Fibroblast of skin of scalp (primary cell): Measurements from ENCODE around the gene ISLR.
"Not testable (repeated sequence)": the region's sequence is repeated elsewhere in the genome, so short reads cannot be mapped to it uniquely, and the experiment has no call there.

Source experiments
- DNase-seq: peaks from one replicate; pipeline ENCODE4 v3.0.0-alpha.2; 2013

The ISLR gene

DNA sequence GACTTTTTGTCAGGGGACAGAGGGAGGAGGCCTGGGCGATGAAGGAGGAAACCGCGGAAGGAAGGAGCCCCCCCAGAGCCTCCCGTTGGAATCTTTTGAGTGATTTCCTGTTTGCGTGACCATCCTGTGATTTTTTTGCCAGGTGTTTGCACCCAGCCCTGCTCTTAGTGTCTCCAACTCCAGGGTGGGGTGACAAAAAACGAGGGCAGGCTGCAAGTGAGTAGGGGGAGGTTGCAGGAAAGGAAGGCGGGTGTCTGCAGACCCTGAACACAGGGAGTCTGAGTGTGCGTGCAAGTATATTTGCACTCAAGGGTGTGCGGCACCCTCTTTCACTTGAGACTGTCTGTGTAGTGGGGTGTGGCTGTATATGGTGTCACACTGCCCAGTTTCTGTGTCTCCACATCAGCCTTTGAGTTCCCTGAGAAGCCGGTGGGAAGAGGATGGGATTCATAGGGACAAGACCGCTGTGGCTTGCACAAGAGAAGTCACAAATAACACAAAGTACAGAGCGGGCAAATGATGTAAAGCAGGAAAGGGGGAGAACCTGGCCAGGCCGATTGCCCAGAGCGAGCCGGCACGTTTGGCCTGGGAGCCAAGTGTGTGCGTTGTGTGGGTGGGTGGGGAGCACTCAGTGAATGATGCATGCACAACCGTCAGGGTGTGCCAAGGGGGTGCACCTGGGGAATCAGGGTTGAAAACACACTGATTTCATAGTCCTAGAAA, 36.5 kb upstream of the ISLR start:
- no peak for DNase-seq

- no peak for DNase-seq
These were observed 36.0 kb upstream of the ISLR start for GRCh38 chr15:74137537-74137894.

DNA sequence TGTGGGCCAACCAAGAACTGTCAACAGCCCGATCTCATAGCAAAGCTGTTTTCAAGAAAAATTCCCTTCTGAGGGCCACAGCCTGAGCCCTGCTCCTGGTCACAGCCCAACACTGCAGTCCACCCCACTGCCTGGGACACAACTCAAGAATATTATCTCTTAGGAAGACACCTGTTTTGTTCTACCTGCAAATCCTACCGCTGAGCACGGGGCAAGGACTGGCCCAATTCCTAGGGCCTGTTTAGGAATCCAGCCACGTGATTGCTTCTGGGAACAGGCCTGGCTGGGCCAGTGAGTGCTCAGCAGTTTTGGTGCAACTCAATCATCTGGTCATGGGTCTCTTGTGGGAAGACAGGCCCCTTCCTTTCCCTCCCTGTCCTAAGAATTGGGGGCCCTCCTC, 34.9 kb upstream of the ISLR start:
- no peak for DNase-seq

DNA sequence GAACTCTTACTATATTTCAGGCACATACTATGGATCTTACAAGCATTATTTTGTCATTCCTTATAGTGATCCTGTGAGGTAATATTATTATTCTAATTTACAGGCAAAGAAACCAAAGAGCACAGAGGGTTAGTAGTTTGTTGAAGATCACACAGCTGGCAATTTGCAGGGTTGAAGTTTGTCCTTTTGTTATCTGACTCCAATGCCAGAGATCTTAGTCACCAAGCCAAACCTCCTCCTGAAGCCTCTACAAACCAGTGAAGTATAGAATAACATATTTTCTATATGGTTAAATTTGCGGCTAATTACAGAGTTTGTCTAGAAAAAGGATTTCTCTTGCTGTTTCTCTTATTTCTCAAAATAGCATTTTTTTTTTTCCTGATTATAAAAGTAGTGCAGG, 31.9 kb upstream of the ISLR start:
- DNase-seq: no peak

- no peak for DNase-seq
These were observed 29.2 kb upstream of the ISLR start for GRCh38 chr15:74144153-74144775.

DNA sequence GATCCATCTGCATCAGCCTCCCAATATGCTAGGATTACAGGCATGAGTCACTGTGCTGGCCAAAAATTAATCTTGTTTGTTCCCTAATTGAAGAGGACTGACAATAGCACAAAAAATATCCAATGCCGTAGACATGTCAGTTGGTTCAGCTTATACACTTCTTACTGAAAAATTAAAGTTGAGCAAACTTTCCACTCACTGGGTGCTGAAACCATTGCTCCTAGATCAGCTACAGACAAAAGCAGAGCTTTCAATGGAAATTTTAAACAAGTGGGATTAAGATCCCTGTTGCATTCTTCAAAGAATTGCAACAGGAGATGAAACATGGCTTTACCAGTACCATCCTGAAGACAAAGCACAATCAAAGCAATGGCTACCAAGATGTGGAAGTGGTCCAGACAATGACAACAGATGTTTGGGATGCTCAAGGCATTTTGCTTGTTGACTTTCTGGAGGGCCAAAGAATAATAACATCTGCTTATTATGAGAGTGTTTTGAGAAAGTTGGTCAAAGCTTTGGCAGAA, 27.2 kb upstream of the ISLR start:
- no peak for DNase-seq

GRCh38 chr15:74147051-74147450, 26.5 kb upstream of the ISLR start:
- no peak for DNase-seq

- DNase-seq: no peak
These were observed 17.6 kb upstream of the ISLR start for GRCh38 chr15:74155766-74156417.

GRCh38 chr15:74156678-74157411, 16.7 kb upstream of the ISLR start:
- peak; percentile 29 for DNase-seq

DNA sequence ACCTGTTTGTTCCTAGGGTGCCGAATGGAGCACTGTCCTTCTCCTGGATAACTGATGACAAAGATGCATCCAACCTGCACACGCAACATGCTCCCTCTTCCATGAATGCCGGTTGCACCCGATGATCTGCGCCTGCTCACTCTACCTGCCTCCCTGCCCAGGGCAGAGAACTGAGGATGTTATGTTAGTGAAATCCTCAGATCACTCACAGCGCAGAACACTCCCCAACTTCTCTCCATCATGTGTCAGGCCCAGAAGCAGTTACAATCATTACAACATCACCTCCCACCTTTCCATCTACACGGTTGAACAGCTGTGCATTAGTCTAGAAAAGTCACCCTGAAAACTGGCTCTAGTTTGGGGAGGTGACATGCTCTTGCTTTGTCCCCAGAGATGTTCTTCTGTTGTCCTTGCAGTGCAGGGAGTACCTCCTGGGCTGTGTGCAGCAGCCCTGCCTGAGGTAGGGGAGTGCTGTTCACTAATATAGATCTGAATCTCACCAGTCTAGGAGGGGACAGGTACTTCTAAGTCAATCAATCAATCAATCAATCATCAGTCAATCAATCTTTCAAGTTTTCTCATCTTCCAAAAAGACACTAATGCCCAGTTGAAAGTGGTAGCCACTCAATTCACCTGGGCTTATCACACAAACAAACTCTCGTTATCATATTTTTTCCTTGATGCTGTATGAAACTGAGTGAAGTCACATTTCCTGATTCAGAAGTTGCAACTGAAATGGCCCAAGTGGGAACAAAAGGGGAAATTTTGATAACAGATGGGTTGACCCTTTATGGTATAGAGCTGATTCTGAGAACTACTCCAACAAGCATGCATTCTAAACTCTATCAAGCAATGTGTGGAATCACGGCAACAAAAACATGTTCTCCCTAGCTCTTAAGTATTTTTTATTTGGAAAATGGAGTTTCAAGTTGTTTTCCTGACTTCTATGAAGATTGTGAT, 15.4 kb upstream of the ISLR start:
- DNase-seq: no peak

GRCh38 chr15:74158855-74159650, 14.5 kb upstream of the ISLR start:
- no peak for DNase-seq

- DNase-seq: no peak
These were observed 13.7 kb upstream of the ISLR start for GRCh38 chr15:74159773-74160172.

DNA sequence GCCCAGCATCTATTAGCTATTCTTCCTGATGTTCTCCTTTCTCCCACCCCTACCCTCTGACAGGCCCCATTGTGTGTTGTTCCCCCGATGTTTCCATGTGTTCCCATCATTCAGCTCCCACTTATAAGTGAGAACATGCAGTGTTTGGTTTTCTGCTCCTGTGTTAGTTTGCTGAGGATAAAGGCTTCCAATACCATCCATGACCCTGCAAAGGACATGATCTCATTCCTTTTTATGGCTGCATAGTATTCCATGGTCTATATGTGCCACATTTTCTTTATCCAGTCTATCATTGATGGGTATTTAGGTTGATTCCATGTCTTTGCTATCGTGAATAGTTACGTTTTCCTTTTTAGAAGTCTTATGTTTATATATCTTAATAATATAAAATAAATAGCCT, 13.1 kb upstream of the ISLR start:
- DNase-seq: not testable (repeated sequence)

DNA sequence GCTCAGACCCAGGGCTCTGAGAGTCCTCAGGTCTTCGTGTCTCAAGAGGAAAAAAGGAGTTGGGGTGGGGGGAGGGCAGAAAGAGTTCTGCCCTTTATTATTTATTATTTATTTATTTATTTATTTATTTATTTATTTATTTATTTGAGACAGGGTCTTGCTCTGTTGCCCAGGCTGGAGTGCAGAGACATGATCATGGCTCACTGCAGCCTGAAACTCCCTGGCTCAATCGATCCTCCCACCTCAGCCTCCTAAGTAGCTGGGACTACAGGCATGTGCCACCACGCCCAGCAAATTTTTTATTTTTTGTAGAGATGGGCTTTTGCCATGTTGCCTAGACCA, 11.3 kb upstream of the ISLR start:
- not testable (repeated sequence) for DNase-seq

DNA sequence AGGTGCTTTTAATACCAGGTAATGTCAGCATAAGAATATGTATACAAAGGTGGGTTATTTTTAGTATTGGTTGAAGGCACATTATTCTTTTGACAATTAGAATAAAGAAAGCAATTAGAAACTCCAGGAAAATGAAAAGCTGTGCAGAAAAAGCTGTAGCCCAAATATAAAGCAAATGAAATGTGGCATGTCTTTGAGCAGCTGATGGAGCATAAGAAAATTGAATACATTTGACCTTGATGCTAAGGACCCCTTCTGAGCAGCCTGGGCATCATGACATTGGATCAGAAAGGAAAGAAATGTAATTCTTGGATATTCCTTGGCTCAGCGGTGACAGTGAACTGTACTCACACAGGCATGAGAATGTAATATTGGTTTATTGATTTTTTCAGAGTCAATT, 8.0 kb upstream of the ISLR start:
- no peak for DNase-seq

- DNase-seq: no peak
These were observed 5.6 kb upstream of the ISLR start for GRCh38 chr15:74167891-74168331.

GRCh38 chr15:74168711-74169126, 4.8 kb upstream of the ISLR start:
- DNase-seq: no peak

GRCh38 chr15:74170071-74170844, 3.3 kb upstream of the ISLR start:
- no peak for DNase-seq

DNA sequence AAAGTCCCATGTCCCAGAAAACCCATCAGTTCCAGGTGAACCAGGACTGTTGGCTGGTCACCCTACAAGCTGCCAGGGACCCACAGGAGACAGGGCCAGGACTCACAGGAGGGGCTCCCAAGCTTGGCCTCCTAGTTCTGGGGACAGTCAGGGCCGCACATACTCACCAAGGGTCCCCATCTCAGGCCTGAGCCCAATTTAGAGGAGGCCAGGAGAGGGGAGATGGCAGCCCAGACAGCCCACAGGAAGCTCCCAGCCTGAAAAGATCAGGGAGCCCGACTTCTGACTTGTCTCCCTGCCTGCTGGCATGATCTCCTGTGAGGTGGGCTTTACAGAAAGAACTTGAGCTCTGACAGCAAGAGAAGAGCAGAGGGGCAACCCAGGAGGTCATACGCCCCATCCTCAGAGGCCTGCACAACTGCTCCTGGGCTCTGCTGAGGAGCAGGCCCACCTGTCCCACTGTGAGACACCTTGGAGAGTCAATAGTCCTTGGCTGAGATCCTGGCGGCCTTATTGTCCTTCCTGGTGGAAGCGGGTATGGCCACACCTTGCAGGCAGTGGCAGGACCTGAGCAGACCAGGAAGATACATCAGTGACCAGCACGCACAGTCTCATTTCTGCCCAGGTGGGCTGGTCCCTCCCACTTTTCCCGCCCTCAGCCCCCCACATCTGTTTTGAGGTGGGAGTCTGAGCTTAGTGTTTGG, 2.5 kb upstream of the ISLR start:
- no peak for DNase-seq
